Measurements from ENCODE around the gene DLK1.

Gene DLK1

GRCh38 chr14:100769035-100769939 lies 42.6 kb downstream of the DLK1 start:
- DNase-seq (ENCODE audit: low read depth) = no peak
- TF ChIP-seq CTCF (conservative IDR thresholded peaks at IDR 0.05; ENCODE audit: low read length) = no peak
- H3K4me3 ChIP-seq (ENCODE audit: low read length) = no peak overlapping the region

GRCh38 chr14:100770046-100770445 lies 43.4 kb downstream of the DLK1 start:
- no peak overlapping the region for H3K4me3 ChIP-seq (ENCODE audit: low read length)
- DNase-seq (ENCODE audit: low read depth) = no peak
- no peak for TF ChIP-seq CTCF (conservative IDR thresholded peaks at IDR 0.05; ENCODE audit: low read length)

GRCh38 chr14:100770605-100771120 lies 44.0 kb downstream of the DLK1 start:
- TF ChIP-seq CTCF (conservative IDR thresholded peaks at IDR 0.05; ENCODE audit: low read length) = no peak
- DNase-seq (ENCODE audit: low read depth) = no peak
- no peak overlapping the region for H3K4me3 ChIP-seq (ENCODE audit: low read length)

GRCh38 chr14:100771121-100771800 lies 44.6 kb downstream of the DLK1 start:
- H3K4me3 ChIP-seq (ENCODE audit: low read length) = no peak overlapping the region
- no peak for TF ChIP-seq CTCF (conservative IDR thresholded peaks at IDR 0.05; ENCODE audit: low read length)
- DNase-seq (ENCODE audit: low read depth) = no peak

GRCh38 chr14:100772607-100773165 lies 46.0 kb downstream of the DLK1 start:
- TF ChIP-seq CTCF (conservative IDR thresholded peaks at IDR 0.05; ENCODE audit: low read length) = no peak
- no peak overlapping the region for H3K4me3 ChIP-seq (ENCODE audit: low read length)
- no peak for DNase-seq (ENCODE audit: low read depth)

GRCh38 chr14:100773331-100774163 lies 46.9 kb downstream of the DLK1 start:
- TF ChIP-seq CTCF (conservative IDR thresholded peaks at IDR 0.05; ENCODE audit: low read length) = no peak
- DNase-seq (ENCODE audit: low read depth) = no peak
- no peak overlapping the region for H3K4me3 ChIP-seq (ENCODE audit: low read length)

Measured in AG10803 (cell line).